SJCRH30 (cell line): ENCODE measurements around the gene DNAJB7. TPM values are rescaled to one million over a fixed set of nuclear protein-coding genes. Genes with fewer than 3 reads are reported as not detected.
"Not testable (repeated sequence)": the region's sequence is repeated elsewhere in the genome, so short reads cannot be mapped to it uniquely, and the experiment has no call there.

Experiments used
- DNase-seq, 2 experiments: peaks; one replicate each; pipeline ENCODE4 v3.0.0-alpha.2; 2015 to 2020
- H3K27ac ChIP-seq: fragments of 250-450 bp; sonication (Bioruptor Pico); 2 replicates; pipeline ENCODE4 v1.5.1; 2020; ENCODE audit warnings: mild to moderate bottlenecking, moderate library complexity
- H3K27me3 ChIP-seq: fragments of 250-450 bp; sonication (Bioruptor Pico); 2 replicates; pipeline ENCODE4 v1.5.1; 2020; ENCODE audit warnings: mild to moderate bottlenecking, moderate library complexity
- H3K36me3 ChIP-seq: fragments of 250-450 bp; sonication (Bioruptor Pico); 2 replicates; pipeline ENCODE4 v1.5.1; 2020; ENCODE audit warnings: mild to moderate bottlenecking, moderate library complexity
- H3K4me1 ChIP-seq: fragments of 250-450 bp; sonication (Bioruptor Pico); 2 replicates; pipeline ENCODE4 v1.5.1; 2020; ENCODE audit warnings: mild to moderate bottlenecking, moderate library complexity
- H3K4me3 ChIP-seq: fragments of 250-450 bp; sonication (Bioruptor Pico); 2 replicates; pipeline ENCODE4 v1.5.1; 2020; ENCODE audit warnings: mild to moderate bottlenecking, moderate library complexity
- H3K9me3 ChIP-seq: fragments of 250-450 bp; sonication (Bioruptor Pico); replicated peaks from 2 replicates; pipeline ENCODE4 v1.5.1; 2020; ENCODE audit warnings: mild to moderate bottlenecking, moderate library complexity
- total RNA-seq: library from RNA; depleted of rRNA; stranded (reverse); fragments of >200 nt; shearing (Covaris generic); gene quantifications from 2 replicates; pipeline ENCODE4 v1.2.3, GENCODE V29; 2014; rRNA removed

DNAJB7 gene
- total RNA-seq, result not detected in 2 replicates

DNA sequence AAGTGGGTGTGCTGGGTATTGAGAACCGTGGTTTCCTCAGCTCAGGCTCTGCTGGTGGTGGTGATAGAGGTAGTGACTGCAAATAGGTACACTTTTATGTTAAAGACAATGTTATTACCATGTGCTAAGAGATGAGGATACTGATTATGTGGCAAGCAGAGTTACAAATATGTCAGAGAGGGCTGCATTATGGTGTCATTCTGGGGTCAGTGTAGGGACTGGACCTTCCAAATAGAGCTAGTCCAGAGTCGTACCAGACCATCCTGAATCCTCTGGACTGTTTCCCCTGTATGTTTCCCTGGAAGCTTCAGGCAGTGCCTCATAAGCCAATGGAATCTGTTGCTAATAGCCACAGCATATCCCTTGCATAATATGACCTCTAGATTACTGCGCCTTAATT, at the start of gene DNAJB7:
Gene DNAJB7, minus strand, starts transcription at position 101 of the 400 bp plus-strand sequence. CDS start 119 bp downstream, outside the sequence.
- no peak for DNase-seq
- Histone ChIP-seq H3K27ac (no peak within 1 kb of the TSS), H3K27me3 (no peaks in the 10 kb centered on the region), H3K36me3 (no peaks in the 10 kb centered on the region; the same call in 1 of the 2 replicates), H3K4me3 (no peak within 1 kb of the TSS), H3K4me1 (peaks cover 5% of the 10 kb centered on the region; the same call in 1 of the 2 replicates), H3K9me3 (no peaks in the 10 kb centered on the region)

DNA sequence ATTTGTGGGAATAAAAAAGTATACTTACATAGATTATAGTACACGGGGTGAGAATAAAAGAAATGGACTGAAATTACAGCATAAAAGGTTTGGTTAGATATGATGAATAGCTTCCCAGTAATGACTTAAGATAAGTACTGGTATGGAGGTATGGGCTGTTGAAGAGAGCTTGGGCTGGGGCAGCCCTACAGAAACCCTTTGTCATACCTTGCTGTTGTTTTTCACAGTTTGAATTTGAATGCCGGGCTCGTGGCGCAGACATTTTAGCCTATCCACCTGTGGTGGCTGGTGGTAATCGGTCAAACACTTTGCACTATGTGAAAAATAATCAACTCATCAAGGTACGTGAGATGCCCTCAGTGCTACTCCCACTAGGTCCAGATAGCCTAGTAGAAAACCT, 47.0 kb upstream of the DNAJB7 start:
- H3K27ac ChIP-seq, result no peak overlapping the region
- DNase-seq, result no peak
- peaks cover 2% of the 10 kb centered on the region; the same call in 1 of the 2 replicates for H3K36me3 ChIP-seq
- no peak overlapping the region for H3K4me3 ChIP-seq
- peaks cover 3% of the 10 kb centered on the region; the same call in 1 of the 2 replicates for H3K4me1 ChIP-seq
- no peaks in the 10 kb centered on the region for H3K9me3 ChIP-seq
- H3K27me3 ChIP-seq, result no peaks in the 10 kb centered on the region

DNA sequence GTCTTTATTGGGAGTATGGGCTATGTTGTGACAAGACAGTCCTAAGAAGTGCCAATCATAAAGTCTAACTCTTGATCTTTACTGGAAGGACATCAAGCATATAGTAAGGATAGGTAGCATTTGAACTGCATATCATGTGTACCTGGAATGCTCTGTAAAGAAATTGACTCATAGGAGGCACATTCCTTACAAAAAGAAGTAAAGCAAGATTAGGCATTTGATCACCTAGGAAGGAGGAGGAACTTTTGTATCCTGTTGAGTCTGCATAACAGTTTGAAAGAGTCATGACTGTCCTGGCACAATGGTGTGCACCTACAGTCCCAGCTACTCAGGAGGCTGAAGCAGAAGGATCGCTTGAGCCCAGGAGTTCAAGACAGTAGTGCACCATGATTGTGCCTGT, 42.2 kb upstream of the DNAJB7 start:
- H3K4me1 ChIP-seq, result no peaks in the 10 kb centered on the region
- H3K4me3 ChIP-seq, result no peak overlapping the region
- DNase-seq, result no peak
- H3K27me3 ChIP-seq, result no peaks in the 10 kb centered on the region
- no peaks in the 10 kb centered on the region for H3K36me3 ChIP-seq
- H3K9me3 ChIP-seq, result no peaks in the 10 kb centered on the region
- H3K27ac ChIP-seq, result no peak overlapping the region

DNA sequence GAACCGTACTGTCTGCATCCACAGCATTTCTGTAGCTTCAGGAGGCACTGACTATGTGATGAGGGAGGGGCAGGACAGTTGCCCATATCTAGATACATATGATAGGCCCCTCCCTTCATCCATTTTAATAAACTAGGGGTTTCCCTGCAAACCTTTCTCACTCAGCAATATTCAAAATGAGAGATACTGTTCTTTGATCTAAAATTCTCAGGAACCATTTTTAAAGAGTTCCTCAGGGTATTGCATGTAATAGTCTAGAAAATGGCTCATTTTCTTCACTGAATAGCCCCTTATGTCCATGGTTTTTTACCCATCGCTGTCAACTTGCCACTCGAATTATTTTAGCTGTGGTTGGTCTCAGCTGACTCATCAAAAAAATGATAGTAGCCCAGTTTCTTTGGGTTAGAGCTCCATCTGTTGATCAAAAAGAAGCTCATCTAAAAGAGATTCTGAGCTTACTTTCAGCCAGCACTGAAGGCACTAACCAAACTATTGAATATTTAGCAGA, 37.0 kb upstream of the DNAJB7 start:
- H3K4me3 ChIP-seq, result no peak overlapping the region
- no peaks in the 10 kb centered on the region for H3K9me3 ChIP-seq
- no peak overlapping the region for H3K27ac ChIP-seq
- DNase-seq, result peak; percentile 5 to 70
- no peaks in the 10 kb centered on the region for H3K4me1 ChIP-seq
- H3K27me3 ChIP-seq, result no peaks in the 10 kb centered on the region
- no peaks in the 10 kb centered on the region for H3K36me3 ChIP-seq

DNA sequence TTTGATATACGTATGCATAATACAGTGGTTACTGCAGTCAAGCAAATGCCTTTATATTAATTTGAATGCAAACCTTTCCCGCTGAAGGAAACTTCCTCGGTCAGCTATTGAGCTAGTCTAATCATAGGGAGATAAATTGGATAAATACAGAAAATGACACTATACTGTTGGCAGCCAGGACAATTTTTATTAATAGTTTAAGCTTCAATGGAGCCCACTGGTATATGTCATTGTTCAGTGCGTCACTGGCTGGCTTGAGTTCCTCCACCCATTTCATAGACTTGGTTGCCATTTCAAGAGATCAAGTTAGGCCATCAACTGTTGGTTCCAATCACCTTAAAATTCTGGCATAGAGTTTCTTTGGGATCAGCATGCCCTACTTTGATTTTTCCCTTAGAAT, 32.5 kb upstream of the DNAJB7 start:
- DNase-seq, result no peak
- Histone ChIP-seq H3K4me3 (no peak overlapping the region), H3K27ac (no peak overlapping the region), H3K27me3 (no peaks in the 10 kb centered on the region), H3K4me1 (no peaks in the 10 kb centered on the region), H3K9me3 (no peaks in the 10 kb centered on the region), H3K36me3 (no peaks in the 10 kb centered on the region)

DNA sequence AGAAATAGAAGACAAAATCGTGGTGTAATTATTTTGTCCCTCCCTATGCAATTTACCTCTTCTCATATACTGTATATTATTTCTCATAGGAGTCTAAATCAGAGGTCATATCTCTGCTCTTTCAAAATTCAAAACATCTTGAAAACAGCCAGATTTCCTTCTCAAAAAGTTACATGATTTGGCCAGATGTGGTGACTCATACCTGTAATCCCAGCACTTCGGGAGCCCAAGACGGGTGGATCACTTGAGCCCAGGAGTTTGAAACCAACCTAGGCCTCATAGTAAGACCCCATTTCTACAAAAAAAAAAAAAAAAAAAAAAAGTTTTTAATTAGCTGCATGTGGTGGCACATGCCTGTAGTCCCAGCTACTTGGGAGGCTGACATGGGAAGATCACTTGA, 29.0 kb upstream of the DNAJB7 start:
- no peak for DNase-seq
- Histone ChIP-seq H3K36me3 (no peaks in the 10 kb centered on the region), H3K27ac (no peak overlapping the region), H3K9me3 (no peaks in the 10 kb centered on the region), H3K4me3 (no peak overlapping the region), H3K27me3 (no peaks in the 10 kb centered on the region), H3K4me1 (no peaks in the 10 kb centered on the region)

DNA sequence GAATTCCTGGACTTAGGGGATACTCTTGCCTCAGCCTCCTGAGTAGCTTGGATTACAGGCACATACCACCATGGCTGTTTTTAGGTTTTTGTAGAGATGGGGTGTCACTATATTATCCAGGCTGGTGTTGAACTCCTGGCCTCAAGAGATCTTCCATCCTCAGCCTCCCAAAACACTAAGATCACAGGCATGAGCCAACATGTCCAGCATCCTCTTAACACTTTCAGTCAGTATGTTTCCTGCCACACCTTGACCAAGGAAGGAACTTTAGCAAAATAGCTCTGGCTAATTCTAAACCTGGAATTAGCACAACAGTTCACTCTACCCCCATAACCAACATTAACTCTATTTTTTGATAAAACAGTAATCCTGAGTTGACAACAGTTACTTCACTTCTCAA, 27.2 kb upstream of the DNAJB7 start:
- Histone ChIP-seq H3K27ac (no peak overlapping the region), H3K36me3 (0 out of 2 replicates have a peak, but pooled peaks cover 3% of the 10 kb centered on the region), H3K9me3 (no peaks in the 10 kb centered on the region), H3K4me1 (no peaks in the 10 kb centered on the region), H3K27me3 (no peaks in the 10 kb centered on the region), H3K4me3 (no peak overlapping the region)
- no peak for DNase-seq

DNA sequence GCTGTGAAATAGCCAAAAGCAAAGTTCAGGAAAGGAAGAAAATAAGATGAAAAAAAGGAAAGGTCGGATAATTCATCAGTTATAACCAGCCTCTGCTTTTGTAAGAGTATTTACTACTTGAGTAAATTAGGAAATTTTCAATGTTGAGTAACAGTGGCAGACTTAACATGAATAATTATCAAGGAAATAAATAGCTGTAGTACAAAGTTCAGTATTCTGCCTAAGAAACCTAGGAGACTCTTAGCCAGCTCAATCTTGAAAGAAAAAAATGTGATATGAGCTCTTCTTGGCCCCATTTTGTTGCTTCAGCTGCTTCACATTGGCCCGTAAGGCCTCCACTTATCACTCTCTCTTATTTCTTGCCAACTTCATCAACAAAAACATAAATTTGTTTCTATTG, 17.0 kb upstream of the DNAJB7 start:
- DNase-seq, result no peak
- Histone ChIP-seq H3K9me3 (no peaks in the 10 kb centered on the region), H3K27me3 (no peaks in the 10 kb centered on the region), H3K36me3 (peaks cover 4% of the 10 kb centered on the region; the same call in 1 of the 2 replicates), H3K4me1 (no peaks in the 10 kb centered on the region), H3K4me3 (no peak overlapping the region), H3K27ac (no peak overlapping the region)

DNA sequence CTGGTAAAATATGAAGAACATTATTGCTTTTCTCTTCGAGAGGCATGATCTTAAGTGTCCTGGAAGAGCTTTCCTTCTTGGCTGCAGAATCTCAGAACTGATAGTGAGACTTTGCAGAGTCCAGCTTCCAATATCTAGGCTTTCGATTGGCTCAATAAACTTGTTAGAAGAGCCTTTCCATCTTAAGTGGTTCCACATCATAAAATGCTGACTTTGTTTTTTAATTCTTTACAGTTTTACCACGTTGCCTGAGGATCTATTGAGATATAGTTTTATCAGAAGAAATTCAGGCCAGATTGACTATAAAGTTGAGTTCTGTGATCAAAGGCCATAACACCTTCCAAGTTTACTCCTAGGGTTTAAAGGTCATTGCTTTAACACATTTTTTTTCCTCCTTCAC, 15.6 kb upstream of the DNAJB7 start:
- Histone ChIP-seq H3K9me3 (no peaks in the 10 kb centered on the region), H3K4me3 (no peak overlapping the region), H3K27me3 (no peaks in the 10 kb centered on the region), H3K4me1 (no peaks in the 10 kb centered on the region), H3K36me3 (peaks cover 4% of the 10 kb centered on the region; the same call in 1 of the 2 replicates), H3K27ac (no peak overlapping the region)
- DNase-seq, result no peak

DNA sequence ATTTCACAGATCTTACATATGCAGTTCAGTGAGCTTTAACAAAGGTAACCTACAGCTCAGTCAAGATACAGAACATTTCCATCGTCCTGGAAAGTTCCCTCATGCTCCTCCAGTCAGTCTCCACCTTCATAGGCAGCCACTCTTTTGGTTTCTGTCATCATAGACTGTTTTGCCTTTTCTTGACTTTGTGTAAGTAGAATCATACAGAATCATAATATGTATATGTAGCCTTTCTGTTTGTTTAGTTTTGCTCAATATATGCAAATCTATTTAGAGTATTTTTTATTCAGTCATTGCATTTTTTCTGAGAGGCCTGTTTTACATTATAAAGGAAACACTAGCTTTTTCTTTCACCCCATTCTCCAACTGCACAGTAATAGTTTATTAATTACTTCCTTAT, 15.0 kb upstream of the DNAJB7 start:
- H3K9me3 ChIP-seq, result no peaks in the 10 kb centered on the region
- H3K27me3 ChIP-seq, result no peaks in the 10 kb centered on the region
- H3K27ac ChIP-seq, result no peak overlapping the region
- H3K36me3 ChIP-seq, result peaks cover 3% of the 10 kb centered on the region; the same call in 1 of the 2 replicates
- H3K4me3 ChIP-seq, result no peak overlapping the region
- no peaks in the 10 kb centered on the region for H3K4me1 ChIP-seq
- DNase-seq, result no peak

DNA sequence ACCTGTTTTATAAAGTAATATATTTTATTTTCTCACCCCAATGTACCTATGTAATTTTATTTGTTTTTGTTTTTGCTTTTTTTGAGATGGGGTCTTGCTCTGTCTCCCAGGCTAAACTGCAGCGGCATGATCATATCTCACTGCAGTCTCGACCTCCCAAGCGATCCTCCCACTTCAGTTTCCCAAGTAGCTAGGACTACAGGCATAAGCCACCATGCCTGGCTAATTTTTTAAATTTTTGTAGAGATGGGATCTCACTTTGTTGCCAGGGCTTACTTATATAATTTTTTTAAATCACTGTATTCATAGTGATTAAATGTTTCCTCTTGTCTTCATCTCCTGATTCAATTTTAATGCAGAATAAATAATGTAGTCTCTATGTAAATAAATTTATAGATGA, 13.2 kb upstream of the DNAJB7 start:
- H3K36me3 ChIP-seq, result peaks cover 2% of the 10 kb centered on the region; the same call in 1 of the 2 replicates
- H3K27me3 ChIP-seq, result no peaks in the 10 kb centered on the region
- no peaks in the 10 kb centered on the region for H3K9me3 ChIP-seq
- DNase-seq, result no peak
- H3K27ac ChIP-seq, result no peak overlapping the region
- H3K4me3 ChIP-seq, result no peak overlapping the region
- no peaks in the 10 kb centered on the region for H3K4me1 ChIP-seq

DNA sequence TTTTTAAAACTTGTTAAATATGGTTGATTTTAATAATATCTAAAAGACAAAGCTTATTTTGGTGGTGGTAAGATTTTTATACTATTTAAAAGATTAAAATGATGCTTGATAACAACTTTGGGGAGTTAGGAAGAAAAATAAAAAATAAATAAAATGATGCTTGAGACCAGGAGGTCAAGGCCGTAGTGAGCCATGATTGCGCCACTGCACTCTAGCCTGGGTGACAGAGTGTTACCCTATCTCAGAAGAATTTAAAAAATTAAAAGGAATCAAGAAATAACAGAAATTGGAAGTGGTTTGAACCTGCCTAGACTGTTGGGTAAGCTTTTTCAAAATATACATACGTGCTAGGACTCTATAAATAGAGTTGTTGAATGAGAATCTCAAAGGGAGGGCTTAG, 12.1 kb upstream of the DNAJB7 start:
- H3K4me1 ChIP-seq, result no peaks in the 10 kb centered on the region
- DNase-seq, result no peak
- H3K27ac ChIP-seq, result no peak overlapping the region
- no peaks in the 10 kb centered on the region for H3K27me3 ChIP-seq
- no peak overlapping the region for H3K4me3 ChIP-seq
- H3K9me3 ChIP-seq, result no peaks in the 10 kb centered on the region
- H3K36me3 ChIP-seq, result peaks cover 2% of the 10 kb centered on the region; the same call in 1 of the 2 replicates

DNA sequence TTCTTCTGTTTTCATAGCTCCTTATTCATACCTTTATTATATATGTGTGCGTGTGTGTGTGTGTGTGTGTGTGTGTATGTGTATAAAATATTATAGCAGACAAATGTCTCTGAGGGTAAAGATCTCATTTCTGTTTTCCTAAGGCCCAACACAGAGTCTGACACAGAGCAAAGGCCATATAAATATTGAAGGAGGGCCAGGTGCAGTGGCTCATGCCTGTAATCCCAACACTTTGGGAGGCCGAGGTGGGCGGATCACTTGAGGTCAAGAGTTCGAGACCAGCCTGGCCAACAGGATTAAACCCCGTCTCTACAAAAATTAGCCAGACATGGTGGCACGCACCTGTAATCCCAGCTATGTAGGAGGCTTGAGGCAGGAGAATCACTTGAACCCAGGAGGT, 6.5 kb upstream of the DNAJB7 start:
- not testable (repeated sequence) for H3K27me3 ChIP-seq, DNase-seq, H3K36me3 ChIP-seq, H3K4me1 ChIP-seq, H3K27ac ChIP-seq, H3K9me3 ChIP-seq, H3K4me3 ChIP-seq

DNA sequence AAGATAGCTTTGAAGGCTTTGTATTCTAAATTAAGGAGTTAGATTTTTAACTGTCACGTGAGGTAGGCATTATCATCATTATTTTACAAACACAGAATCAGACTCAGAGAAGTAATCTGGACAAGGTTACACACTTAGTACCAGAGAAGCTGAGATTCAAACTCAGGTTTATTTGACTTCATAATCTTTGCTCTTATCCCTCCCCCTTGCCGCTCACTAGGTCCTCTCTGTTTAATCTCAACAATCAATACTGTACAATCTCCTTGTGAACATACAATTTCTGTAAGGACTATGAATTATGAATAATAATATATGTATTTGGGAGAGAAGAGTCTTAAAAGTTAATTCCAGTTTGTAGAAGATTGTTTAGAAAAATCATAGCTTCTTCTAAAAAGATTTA, 5.2 kb upstream of the DNAJB7 start:
- Histone ChIP-seq H3K9me3 (no peaks in the 10 kb centered on the region), H3K27ac (no peak overlapping the region)

DNA sequence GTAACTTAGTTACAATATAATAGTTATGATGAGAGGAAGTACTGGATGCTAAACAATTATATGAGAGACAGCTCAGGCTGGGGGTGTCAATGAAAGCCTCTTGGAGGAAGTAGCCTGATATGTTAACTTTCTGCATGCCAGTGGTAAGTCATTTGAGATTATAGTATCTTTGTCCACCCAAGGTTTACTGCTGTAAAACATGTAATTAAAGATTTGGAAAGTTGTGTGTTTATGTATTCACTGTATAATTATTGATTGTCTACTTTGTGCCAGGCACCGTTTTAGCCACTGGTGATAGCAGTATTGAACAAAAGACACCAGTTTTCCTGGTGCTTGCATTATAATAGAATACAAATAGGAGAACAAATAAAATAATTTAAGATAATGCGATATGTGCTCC, 624 bp upstream of the DNAJB7 start:
- Histone ChIP-seq H3K27me3 (no peaks in the 10 kb centered on the region), H3K27ac (no peak overlapping the region), H3K4me1 (peaks cover 5% of the 10 kb centered on the region; the same call in 1 of the 2 replicates), H3K36me3 (no peaks in the 10 kb centered on the region; the same call in 1 of the 2 replicates), H3K9me3 (no peaks in the 10 kb centered on the region), H3K4me3 (no peak overlapping the region)
- no peak for DNase-seq

More for the DNA sequence above, 5.2 kb upstream of the DNAJB7 start:
- Histone ChIP-seq H3K36me3 (no peaks in the 10 kb centered on the region; the same call in none of the 2 replicates), H3K27me3 (no peaks in the 10 kb centered on the region), H3K4me1 (peaks cover 5% of the 10 kb centered on the region; the same call in 1 of the 2 replicates), H3K4me3 (no peak overlapping the region)
- DNase-seq, result no peak

DNA sequence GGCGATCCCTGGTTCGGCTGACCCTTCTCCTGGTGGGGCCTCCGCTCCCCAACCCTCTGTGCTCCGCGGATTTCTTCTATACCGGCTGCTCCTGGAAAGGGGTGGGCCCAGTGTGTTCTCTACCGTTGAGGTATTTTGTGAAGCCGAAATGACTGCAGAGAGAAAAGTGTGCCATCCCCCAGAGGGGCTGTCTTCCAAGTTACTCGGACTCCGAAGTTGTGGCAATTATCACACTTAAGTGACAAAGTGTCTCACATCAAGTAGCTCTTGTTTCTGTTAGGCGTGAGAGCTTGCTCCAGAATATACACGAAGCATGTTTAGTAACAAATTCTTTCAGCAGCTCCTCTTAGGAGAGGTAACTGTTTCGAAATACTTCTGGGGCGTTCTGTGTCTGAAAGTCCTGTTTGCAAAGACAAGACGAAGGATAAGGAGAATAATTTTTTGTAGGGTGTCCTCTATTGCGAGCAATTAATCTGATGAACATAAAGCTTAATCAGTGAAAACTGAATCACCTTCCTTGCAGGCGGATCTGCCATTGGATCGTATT, 4.5 kb downstream of the DNAJB7 start:
- Histone ChIP-seq H3K4me3 (peak overlapping the region; percentile 81), H3K27me3 (no peaks in the 10 kb centered on the region), H3K4me1 (peaks cover 6% of the 10 kb centered on the region; the same call in 1 of the 2 replicates), H3K27ac (peak overlapping the region; percentile 99), H3K36me3 (peaks cover 5% of the 10 kb centered on the region), H3K9me3 (no peaks in the 10 kb centered on the region)
- no peak for DNase-seq
